WTC11 (cell line): ENCODE measurements around the gene CFAP119. TPM values are rescaled to one million over a fixed set of nuclear protein-coding genes. Genes with fewer than 3 reads are reported as not detected.

Experiments
- ATAC-seq: fragments of 200-7000 bp; cut with Tn5 transposase; 2 replicates; pipeline ENCODE4 v1.10.0; 2021; ENCODE audit warnings: mild to moderate bottlenecking, moderate library complexity
- CTCF ChIA-PET: fragments of 300-600 bp; sonication (Branson Sonifier 250); formaldehyde crosslinking; loops from one replicate; lab custom pipeline; 2021; ENCODE audit warnings: antibody characterized with exemption; lab: Charles Lee
- POLR2A ChIA-PET: fragments of 350-600 bp; sonication (Branson Sonifier 250); formaldehyde crosslinking; loops from one replicate; lab custom pipeline; 2021; ENCODE audit warnings: antibody characterized with exemption; lab: Charles Lee
- DNase-seq: peaks from one replicate; pipeline ENCODE4 v3.0.0; 2021; ENCODE audit warnings: low spot score
- H3K27ac Mint-ChIP-seq: 2 replicates; pipeline ENCODE4 v1.8.0; 2021; ENCODE audit warnings: mixed read lengths
- H3K27me3 Mint-ChIP-seq: 2 replicates; pipeline ENCODE4 v1.8.0; 2021; ENCODE audit warnings: low read depth, mild to moderate bottlenecking, moderate library complexity, mixed read lengths
- H3K36me3 Mint-ChIP-seq: 2 replicates; pipeline ENCODE4 v1.8.0; 2021; ENCODE audit warnings: mixed read lengths
- H3K4me1 Mint-ChIP-seq: 2 replicates; pipeline ENCODE4 v1.8.0; 2022; ENCODE audit warnings: mixed read lengths
- H3K4me3 Mint-ChIP-seq: 2 replicates; pipeline ENCODE4 v1.8.0; 2021; ENCODE audit warnings: mild to moderate bottlenecking, moderate library complexity, mixed read lengths
- H3K9me3 Mint-ChIP-seq: 2 replicates; pipeline ENCODE4 v1.8.0; 2021; ENCODE audit warnings: mixed read lengths
- EMX1 ChIP-seq: fragments of 250-450 bp; sonication (Bioruptor Pico); IDR thresholded peaks from 2 replicates; pipeline ENCODE4 v1.8.0; 2021; ENCODE audit warnings: mild to moderate bottlenecking
- ETV6 ChIP-seq: sonication (generic); formaldehyde crosslinking; IDR thresholded peaks from 2 replicates; pipeline ENCODE4 v1.8.1; 2022; ENCODE audit warnings: mild to moderate bottlenecking, missing genetic modification reagents
- FOXP1 ChIP-seq: sonication (generic); formaldehyde crosslinking; IDR thresholded peaks from 2 replicates; pipeline ENCODE4 v1.8.0; 2022; ENCODE audit warnings: missing genetic modification reagents, mild to moderate bottlenecking, moderate library complexity, borderline replicate concordance
- GRHL2 ChIP-seq: fragments of 250-450 bp; sonication (Bioruptor Pico); IDR thresholded peaks from 2 replicates; pipeline ENCODE4 v1.8.0; 2022; ENCODE audit warnings: mild to moderate bottlenecking, moderate library complexity; ENCODE audit not compliant: insufficient replicate concordance, severe bottlenecking
- HMGA2 ChIP-seq: fragments of 250-450 bp; sonication (Bioruptor Pico); IDR thresholded peaks from 2 replicates; pipeline ENCODE4 v1.4.0; 2021; ENCODE audit warnings: mild to moderate bottlenecking, moderate library complexity
- IRF2 ChIP-seq: sonication (generic); formaldehyde crosslinking; IDR thresholded peaks from 2 replicates; pipeline ENCODE4 v1.8.0; 2022; ENCODE audit warnings: low read depth, missing genetic modification reagents, borderline replicate concordance
- JAZF1 ChIP-seq: fragments of 250-450 bp; sonication (Bioruptor Pico); IDR thresholded peaks from 2 replicates; pipeline ENCODE4 v1.9.0; 2021; ENCODE audit warnings: moderate library complexity, mild to moderate bottlenecking, inconsistent platforms
- MYBL2 ChIP-seq: sonication (generic); formaldehyde crosslinking; IDR thresholded peaks from 2 replicates; pipeline ENCODE4 v1.8.1; 2023; ENCODE audit warnings: mild to moderate bottlenecking, moderate library complexity, missing genetic modification reagents
- NFE2L1 ChIP-seq: sonication (generic); formaldehyde crosslinking; IDR thresholded peaks from 2 replicates; pipeline ENCODE4 v1.8.1; 2023; ENCODE audit warnings: missing genetic modification reagents
- PRRX2 ChIP-seq: fragments of 250-450 bp; sonication (Bioruptor Pico); IDR thresholded peaks from 2 replicates; pipeline ENCODE4 v1.8.0; 2021; ENCODE audit warnings: mild to moderate bottlenecking
- SOX15 ChIP-seq: fragments of 250-450 bp; sonication (Bioruptor Pico); IDR thresholded peaks from 2 replicates; pipeline ENCODE4 v1.9.0; 2021; ENCODE audit warnings: mild to moderate bottlenecking
- TP53 ChIP-seq: sonication (generic); formaldehyde crosslinking; IDR thresholded peaks from 2 replicates; pipeline ENCODE4 v1.8.1; 2023; ENCODE audit warnings: mild to moderate bottlenecking, missing genetic modification reagents
- total RNA-seq: library from RNA; stranded (reverse); gene quantifications from 3 replicates; pipeline ENCODE4 v1.2.3, GENCODE V29; 2021
- TF ChIP-seq, protein P1 (sequence below): fragments of 250-450 bp; sonication (Bioruptor Pico); IDR thresholded peaks from 2 replicates; pipeline ENCODE4 v1.9.0; 2021; ENCODE audit warnings: moderate library complexity, mild to moderate bottlenecking, inconsistent platforms, borderline replicate concordance
- TF ChIP-seq, protein P2 (sequence below): sonication (generic); formaldehyde crosslinking; IDR thresholded peaks from 2 replicates; pipeline ENCODE4 v1.8.0; 2022; ENCODE audit warnings: missing genetic modification reagents
- TF ChIP-seq, protein P3 (sequence below): fragments of 250-450 bp; sonication (Bioruptor Pico); IDR thresholded peaks from 2 replicates; pipeline ENCODE4 v1.9.0; 2021; ENCODE audit warnings: mild to moderate bottlenecking, borderline replicate concordance
- TF ChIP-seq, protein P4 (sequence below): sonication (generic); formaldehyde crosslinking; conservative IDR thresholded peaks from 2 replicates; pipeline ENCODE4 v1.8.1; 2023; ENCODE audit warnings: mild to moderate bottlenecking, low read depth, missing genetic modification reagents, moderate library complexity

CFAP119 gene
- total RNA-seq, 1 experiment from 2014 or later: 6.6 TPM

- no peak for TF ChIP-seq ETV6 (CRISPR knock-in tag)
- TF ChIP-seq FOXP1 (CRISPR knock-in tag): no peak
- TF ChIP-seq GRHL2: no peak
- TF ChIP-seq NFE2L1 (CRISPR knock-in tag): no peak
- TF ChIP-seq, protein P1, sequence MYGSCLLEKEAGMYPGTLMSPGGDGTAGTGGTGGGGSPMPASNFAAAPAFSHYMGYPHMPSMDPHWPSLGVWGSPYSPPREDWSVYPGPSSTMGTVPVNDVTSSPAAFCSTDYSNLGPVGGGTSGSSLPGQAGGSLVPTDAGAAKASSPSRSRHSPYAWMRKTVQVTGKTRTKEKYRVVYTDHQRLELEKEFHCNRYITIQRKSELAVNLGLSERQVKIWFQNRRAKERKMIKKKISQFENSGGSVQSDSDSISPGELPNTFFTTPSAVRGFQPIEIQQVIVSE (CRISPR knock-in tag): no peak
- TF ChIP-seq, protein P2, sequence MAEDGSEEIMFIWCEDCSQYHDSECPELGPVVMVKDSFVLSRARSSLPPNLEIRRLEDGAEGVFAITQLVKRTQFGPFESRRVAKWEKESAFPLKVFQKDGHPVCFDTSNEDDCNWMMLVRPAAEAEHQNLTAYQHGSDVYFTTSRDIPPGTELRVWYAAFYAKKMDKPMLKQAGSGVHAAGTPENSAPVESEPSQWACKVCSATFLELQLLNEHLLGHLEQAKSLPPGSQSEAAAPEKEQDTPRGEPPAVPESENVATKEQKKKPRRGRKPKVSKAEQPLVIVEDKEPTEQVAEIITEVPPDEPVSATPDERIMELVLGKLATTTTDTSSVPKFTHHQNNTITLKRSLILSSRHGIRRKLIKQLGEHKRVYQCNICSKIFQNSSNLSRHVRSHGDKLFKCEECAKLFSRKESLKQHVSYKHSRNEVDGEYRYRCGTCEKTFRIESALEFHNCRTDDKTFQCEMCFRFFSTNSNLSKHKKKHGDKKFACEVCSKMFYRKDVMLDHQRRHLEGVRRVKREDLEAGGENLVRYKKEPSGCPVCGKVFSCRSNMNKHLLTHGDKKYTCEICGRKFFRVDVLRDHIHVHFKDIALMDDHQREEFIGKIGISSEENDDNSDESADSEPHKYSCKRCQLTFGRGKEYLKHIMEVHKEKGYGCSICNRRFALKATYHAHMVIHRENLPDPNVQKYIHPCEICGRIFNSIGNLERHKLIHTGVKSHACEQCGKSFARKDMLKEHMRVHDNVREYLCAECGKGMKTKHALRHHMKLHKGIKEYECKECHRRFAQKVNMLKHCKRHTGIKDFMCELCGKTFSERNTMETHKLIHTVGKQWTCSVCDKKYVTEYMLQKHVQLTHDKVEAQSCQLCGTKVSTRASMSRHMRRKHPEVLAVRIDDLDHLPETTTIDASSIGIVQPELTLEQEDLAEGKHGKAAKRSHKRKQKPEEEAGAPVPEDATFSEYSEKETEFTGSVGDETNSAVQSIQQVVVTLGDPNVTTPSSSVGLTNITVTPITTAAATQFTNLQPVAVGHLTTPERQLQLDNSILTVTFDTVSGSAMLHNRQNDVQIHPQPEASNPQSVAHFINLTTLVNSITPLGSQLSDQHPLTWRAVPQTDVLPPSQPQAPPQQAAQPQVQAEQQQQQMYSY (CRISPR knock-in tag): no peak
- no peak for TF ChIP-seq SOX15 (CRISPR knock-in tag)
- TF ChIP-seq TP53: no peak
- TF ChIP-seq EMX1 (CRISPR knock-in tag): no peak
- TF ChIP-seq, protein P3, sequence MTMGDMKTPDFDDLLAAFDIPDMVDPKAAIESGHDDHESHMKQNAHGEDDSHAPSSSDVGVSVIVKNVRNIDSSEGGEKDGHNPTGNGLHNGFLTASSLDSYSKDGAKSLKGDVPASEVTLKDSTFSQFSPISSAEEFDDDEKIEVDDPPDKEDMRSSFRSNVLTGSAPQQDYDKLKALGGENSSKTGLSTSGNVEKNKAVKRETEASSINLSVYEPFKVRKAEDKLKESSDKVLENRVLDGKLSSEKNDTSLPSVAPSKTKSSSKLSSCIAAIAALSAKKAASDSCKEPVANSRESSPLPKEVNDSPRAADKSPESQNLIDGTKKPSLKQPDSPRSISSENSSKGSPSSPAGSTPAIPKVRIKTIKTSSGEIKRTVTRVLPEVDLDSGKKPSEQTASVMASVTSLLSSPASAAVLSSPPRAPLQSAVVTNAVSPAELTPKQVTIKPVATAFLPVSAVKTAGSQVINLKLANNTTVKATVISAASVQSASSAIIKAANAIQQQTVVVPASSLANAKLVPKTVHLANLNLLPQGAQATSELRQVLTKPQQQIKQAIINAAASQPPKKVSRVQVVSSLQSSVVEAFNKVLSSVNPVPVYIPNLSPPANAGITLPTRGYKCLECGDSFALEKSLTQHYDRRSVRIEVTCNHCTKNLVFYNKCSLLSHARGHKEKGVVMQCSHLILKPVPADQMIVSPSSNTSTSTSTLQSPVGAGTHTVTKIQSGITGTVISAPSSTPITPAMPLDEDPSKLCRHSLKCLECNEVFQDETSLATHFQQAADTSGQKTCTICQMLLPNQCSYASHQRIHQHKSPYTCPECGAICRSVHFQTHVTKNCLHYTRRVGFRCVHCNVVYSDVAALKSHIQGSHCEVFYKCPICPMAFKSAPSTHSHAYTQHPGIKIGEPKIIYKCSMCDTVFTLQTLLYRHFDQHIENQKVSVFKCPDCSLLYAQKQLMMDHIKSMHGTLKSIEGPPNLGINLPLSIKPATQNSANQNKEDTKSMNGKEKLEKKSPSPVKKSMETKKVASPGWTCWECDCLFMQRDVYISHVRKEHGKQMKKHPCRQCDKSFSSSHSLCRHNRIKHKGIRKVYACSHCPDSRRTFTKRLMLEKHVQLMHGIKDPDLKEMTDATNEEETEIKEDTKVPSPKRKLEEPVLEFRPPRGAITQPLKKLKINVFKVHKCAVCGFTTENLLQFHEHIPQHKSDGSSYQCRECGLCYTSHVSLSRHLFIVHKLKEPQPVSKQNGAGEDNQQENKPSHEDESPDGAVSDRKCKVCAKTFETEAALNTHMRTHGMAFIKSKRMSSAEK: no peak
- no peak for TF ChIP-seq HMGA2 (CRISPR knock-in tag)
- TF ChIP-seq, protein P4, sequence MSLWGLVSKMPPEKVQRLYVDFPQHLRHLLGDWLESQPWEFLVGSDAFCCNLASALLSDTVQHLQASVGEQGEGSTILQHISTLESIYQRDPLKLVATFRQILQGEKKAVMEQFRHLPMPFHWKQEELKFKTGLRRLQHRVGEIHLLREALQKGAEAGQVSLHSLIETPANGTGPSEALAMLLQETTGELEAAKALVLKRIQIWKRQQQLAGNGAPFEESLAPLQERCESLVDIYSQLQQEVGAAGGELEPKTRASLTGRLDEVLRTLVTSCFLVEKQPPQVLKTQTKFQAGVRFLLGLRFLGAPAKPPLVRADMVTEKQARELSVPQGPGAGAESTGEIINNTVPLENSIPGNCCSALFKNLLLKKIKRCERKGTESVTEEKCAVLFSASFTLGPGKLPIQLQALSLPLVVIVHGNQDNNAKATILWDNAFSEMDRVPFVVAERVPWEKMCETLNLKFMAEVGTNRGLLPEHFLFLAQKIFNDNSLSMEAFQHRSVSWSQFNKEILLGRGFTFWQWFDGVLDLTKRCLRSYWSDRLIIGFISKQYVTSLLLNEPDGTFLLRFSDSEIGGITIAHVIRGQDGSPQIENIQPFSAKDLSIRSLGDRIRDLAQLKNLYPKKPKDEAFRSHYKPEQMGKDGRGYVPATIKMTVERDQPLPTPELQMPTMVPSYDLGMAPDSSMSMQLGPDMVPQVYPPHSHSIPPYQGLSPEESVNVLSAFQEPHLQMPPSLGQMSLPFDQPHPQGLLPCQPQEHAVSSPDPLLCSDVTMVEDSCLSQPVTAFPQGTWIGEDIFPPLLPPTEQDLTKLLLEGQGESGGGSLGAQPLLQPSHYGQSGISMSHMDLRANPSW (CRISPR knock-in tag): no peak
- TF ChIP-seq PRRX2: no peak
- TF ChIP-seq MYBL2 (CRISPR knock-in tag): no peak
- no peak for TF ChIP-seq IRF2 (CRISPR knock-in tag)
- no peak for TF ChIP-seq JAZF1
- Mint-ChIP-seq H3K27me3 (no peaks in the 10 kb centered on the region), H3K4me3 (no peak overlapping the region), H3K36me3 (peaks cover 53% of the 10 kb centered on the region), H3K27ac (no peak overlapping the region), H3K4me1 (peaks cover 12% of the 10 kb centered on the region), H3K9me3 (no peaks in the 10 kb centered on the region)
- ChIA-PET CTCF (no interaction called here), POLR2A (no interaction called here)
- DNase-seq: no peak
- no peak for ATAC-seq
Measured at GRCh38 chr16:30731411-30731810, 30.5 kb downstream of the CFAP119 start.
